Measurements from ENCODE around the gene MCTP2. TPM values are rescaled to one million over a fixed set of nuclear protein-coding genes. Genes with fewer than 3 reads are reported as not detected.

The MCTP2 gene
- total RNA-seq, 1 experiment from 2014 or later: 0.15 TPM

GRCh38 chr15:94324117-94324826, 92.9 kb downstream of the MCTP2 start:
- Histone ChIP-seq H3K27me3 (ENCODE audit: control insufficient read depth, insufficient read depth, low read length) (no peaks in the 10 kb centered on the region), H3K4me3 (ENCODE audit: low read depth in 2 of 2, low read length in 2 of 2) (no peak overlapping the region), H3K27ac (ENCODE audit: low read length) (no peak overlapping the region), H3K36me3 (ENCODE audit: control insufficient read depth, insufficient read depth, low read length) (no peaks in the 10 kb centered on the region), H3K9me3 (ENCODE audit: control insufficient read depth, insufficient read depth, low read depth, low read length) (no peaks in the 10 kb centered on the region), H3K4me1 (ENCODE audit: control insufficient read depth, insufficient read depth, low read length) (no peaks in the 10 kb centered on the region)
- ChIA-PET CTCF (interaction anchor here (1.1 to 2.9 kb wide), 2 partner anchors 160 to 1237 kb away, joined by 7 to 8 read pairs; no protein-coding TSS in a partner anchor), POLR2A (no interaction called here)
- intact Hi-C loops (cut with micrococcal nuclease; ENCODE audit: unreplicated experiment): loop anchor here (1.0 to 10.0 kb wide), 2 partner anchors 160 to 1289 kb away; no protein-coding TSS in a partner anchor
- DNase-seq (ENCODE audit: low read depth, low spot score): peak; percentile 64
- in situ Hi-C loops (cut with HindIII; ENCODE audit: low pct_unique_long_range_greater_than_20kb, low sequenced_read_pairs): no loop called here
- ATAC-seq: peak; percentile 95
- TF ChIP-seq POLR2AphosphoS5 (IDR thresholded peaks at IDR 0.05; ENCODE audit: low read depth, low read length): no peak
- TF ChIP-seq REST (IDR thresholded peaks at IDR 0.05; ENCODE audit: insufficient read depth in 1 of 2, low read depth in 2 of 2, low read length in 1 of 2): no peak
- no peak for TF ChIP-seq TCF7L2 (IDR thresholded peaks at IDR 0.05; ENCODE audit: low read depth, low read length)
- TF ChIP-seq SIN3A (IDR thresholded peaks at IDR 0.05; ENCODE audit: borderline replicate concordance, insufficient read depth, low read depth, low read length): no peak
- TF ChIP-seq CTCF (IDR thresholded peaks at IDR 0.05): peak; percentile 90
- BruUV-seq (replicated peaks): no TSS peak

- DNase-seq (ENCODE audit: low read depth, low spot score) (no peak), ATAC-seq (no peak)
- ChIA-PET POLR2A (no interaction called here), CTCF (interaction anchor here (2.9 kb wide), 1 partner anchor 161 kb away, joined by 8 read pairs; no protein-coding TSS in a partner anchor)
- Histone ChIP-seq H3K4me3 (ENCODE audit: low read depth in 2 of 2, low read length in 2 of 2) (no peak overlapping the region), H3K27ac (ENCODE audit: low read length) (no peak overlapping the region), H3K36me3 (ENCODE audit: control insufficient read depth, insufficient read depth, low read length) (no peaks in the 10 kb centered on the region), H3K27me3 (ENCODE audit: control insufficient read depth, insufficient read depth, low read length) (no peaks in the 10 kb centered on the region), H3K9me3 (ENCODE audit: control insufficient read depth, insufficient read depth, low read depth, low read length) (no peaks in the 10 kb centered on the region), H3K4me1 (ENCODE audit: control insufficient read depth, insufficient read depth, low read length) (no peaks in the 10 kb centered on the region)
- no peak for TF ChIP-seq SIN3A (IDR thresholded peaks at IDR 0.05; ENCODE audit: borderline replicate concordance, insufficient read depth, low read depth, low read length)
- no peak for TF ChIP-seq TCF7L2 (IDR thresholded peaks at IDR 0.05; ENCODE audit: low read depth, low read length)
- TF ChIP-seq POLR2AphosphoS5 (IDR thresholded peaks at IDR 0.05; ENCODE audit: low read depth, low read length): no peak
- no peak for TF ChIP-seq REST (IDR thresholded peaks at IDR 0.05; ENCODE audit: insufficient read depth in 1 of 2, low read depth in 2 of 2, low read length in 1 of 2)
- no peak for TF ChIP-seq CTCF (IDR thresholded peaks at IDR 0.05)
- BruUV-seq (replicated peaks): no TSS peak
- in situ Hi-C loops (cut with HindIII; ENCODE audit: low pct_unique_long_range_greater_than_20kb, low sequenced_read_pairs) (no loop called here), intact Hi-C loops (cut with micrococcal nuclease; ENCODE audit: unreplicated experiment) (loop anchor here (1.0 to 10.0 kb wide), 2 partner anchors 161 to 1290 kb away; no protein-coding TSS in a partner anchor)
Observed at GRCh38 chr15:94324835-94325767, 93.7 kb downstream of the MCTP2 start.

Data from Panc1 (cell line).